Astrocyte (in vitro differentiated cells and primary cell): ENCODE data around the gene ZNF407.

Source experiments
- EZH2 ChIP-seq: IDR thresholded peaks from 2 replicates; pipeline ENCODE4 v1.6.1; 2012; ENCODE audit warnings: mild to moderate bottlenecking, low read length, inconsistent platforms; ENCODE audit not compliant: insufficient read depth
- TF ChIP-seq, protein P1 (sequence below): IDR thresholded peaks from 2 replicates; pipeline ENCODE4 v1.5.1; 2011; ENCODE audit warnings: low read depth, mild to moderate bottlenecking, inconsistent platforms, low read length, moderate library complexity; ENCODE audit not compliant: insufficient read depth

DNA sequence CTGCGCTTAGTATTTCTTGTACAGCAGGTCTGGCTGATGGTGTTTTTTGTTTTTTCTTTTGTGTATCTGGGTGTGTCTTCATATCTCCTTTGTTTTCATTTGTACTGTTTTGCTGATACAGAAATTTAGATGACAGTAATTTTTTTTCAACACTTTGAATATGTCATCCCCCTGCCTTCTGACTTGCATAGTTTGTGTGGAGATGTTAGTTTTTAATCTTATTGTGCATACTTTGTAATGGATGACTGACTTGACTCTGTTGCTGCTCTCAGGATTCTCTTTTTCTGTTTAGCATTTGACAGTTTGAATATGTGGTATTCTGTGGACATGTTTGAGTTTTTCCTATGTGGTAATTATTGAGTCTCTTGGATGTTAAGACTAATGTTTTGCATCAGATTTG, 161.3 kb downstream of the ZNF407 start:
- TF ChIP-seq, protein P1, sequence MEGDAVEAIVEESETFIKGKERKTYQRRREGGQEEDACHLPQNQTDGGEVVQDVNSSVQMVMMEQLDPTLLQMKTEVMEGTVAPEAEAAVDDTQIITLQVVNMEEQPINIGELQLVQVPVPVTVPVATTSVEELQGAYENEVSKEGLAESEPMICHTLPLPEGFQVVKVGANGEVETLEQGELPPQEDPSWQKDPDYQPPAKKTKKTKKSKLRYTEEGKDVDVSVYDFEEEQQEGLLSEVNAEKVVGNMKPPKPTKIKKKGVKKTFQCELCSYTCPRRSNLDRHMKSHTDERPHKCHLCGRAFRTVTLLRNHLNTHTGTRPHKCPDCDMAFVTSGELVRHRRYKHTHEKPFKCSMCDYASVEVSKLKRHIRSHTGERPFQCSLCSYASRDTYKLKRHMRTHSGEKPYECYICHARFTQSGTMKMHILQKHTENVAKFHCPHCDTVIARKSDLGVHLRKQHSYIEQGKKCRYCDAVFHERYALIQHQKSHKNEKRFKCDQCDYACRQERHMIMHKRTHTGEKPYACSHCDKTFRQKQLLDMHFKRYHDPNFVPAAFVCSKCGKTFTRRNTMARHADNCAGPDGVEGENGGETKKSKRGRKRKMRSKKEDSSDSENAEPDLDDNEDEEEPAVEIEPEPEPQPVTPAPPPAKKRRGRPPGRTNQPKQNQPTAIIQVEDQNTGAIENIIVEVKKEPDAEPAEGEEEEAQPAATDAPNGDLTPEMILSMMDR, result no peak
- no peak for TF ChIP-seq EZH2
